K562 (cell line): ENCODE data around the gene EXOC7. TPM values are rescaled to one million over a fixed set of nuclear protein-coding genes. Genes with fewer than 3 reads are reported as not detected.

Source experiments
- ATAC-seq: fragments of 200-7000 bp; cut with Tn5 transposase; 3 replicates; pipeline ENCODE4 v1.9.1; 2020; ENCODE audit warnings: moderate library complexity
- BruUV-seq: library from RNA; stranded (reverse); fragments of 400-500 nt; replicated peaks from 2 replicates; lab custom pipeline; 2021; lab: Mats Ljungman, UMichigan
- CTCF ChIA-PET: fragments of 300-600 bp; formaldehyde crosslinking; extraction: SDS; loops from one replicate; lab custom pipeline; 2021; ENCODE audit warnings: low intra/inter-chr PET ratio; lab: Yijun Ruan, JAX
- POLR2A ChIA-PET: fragments of 300-600, 350-650 bp; sonication (Branson Sonifier 250); formaldehyde crosslinking; extraction: SDS; loops from one replicate; lab custom pipeline; 2021; ENCODE audit warnings: antibody characterized with exemption, inconsistent platforms; lab: Yijun Ruan, JAX
- DNase-seq, 4 experiments: peaks; one replicate each; pipeline versions ENCODE4 v3.0.0 to v3.0.0-alpha.2; 2011 to 2018; ENCODE audit warnings: low spot score in 3 of 4, mixed read lengths in 3 of 4; ENCODE audit errors: extremely low read depth in 1 of 4
- FAIRE-seq: peaks from 2 replicates; lab custom pipeline; 2011; peaks lifted over from hg19 to GRCh38; lab: Jason Lieb, UNC
- H2AFZ ChIP-seq: 2 replicates; pipeline ENCODE4 v1.6.0; 2011; ENCODE audit warnings: low read depth, low read length, control low read depth, inconsistent platforms
- H3K27ac ChIP-seq: fragments of 200-600 bp; 3 replicates; pipeline ENCODE4 v1.8.0; 2011; ENCODE audit warnings: low read depth, mild to moderate bottlenecking, control low read depth, inconsistent platforms, low read length, moderate library complexity, mixed read lengths; ENCODE audit errors: extremely low read depth
- H3K27me3 ChIP-seq, 2 experiments: fragments of 300-600 bp in 1 of 2; 2 replicates in 1 of 2; 3 replicates in 1 of 2; pipeline versions ENCODE4 v1.6.0 to v1.8.0; 2011; ENCODE audit warnings: inconsistent platforms in 2 of 2, low read length in 2 of 2, mild to moderate bottlenecking in 1 of 2, mixed read lengths in 1 of 2, moderate library complexity in 1 of 2; ENCODE audit not compliant: control insufficient read depth in 2 of 2, insufficient read depth in 2 of 2
- H3K36me3 ChIP-seq: fragments of 300-600 bp; 3 replicates; pipeline ENCODE4 v1.8.0; 2011; ENCODE audit warnings: mild to moderate bottlenecking, low read length, inconsistent platforms; ENCODE audit not compliant: control insufficient read depth, insufficient read depth
- H3K4me1 ChIP-seq, 2 experiments: fragments of 200-600 bp in 1 of 2; replicated peaks in 1 of 2; 2 replicates in 1 of 2; 3 replicates in 1 of 2; pipeline versions ENCODE4 v1.5.1 to v1.8.0; 2011; ENCODE audit warnings: inconsistent platforms in 2 of 2, low read length in 2 of 2, mild to moderate bottlenecking in 1 of 2, mixed read lengths in 1 of 2, moderate library complexity in 1 of 2; ENCODE audit not compliant: control insufficient read depth in 2 of 2, insufficient read depth in 2 of 2
- H3K4me2 ChIP-seq: 2 replicates; pipeline ENCODE4 v1.6.1; 2011; ENCODE audit warnings: low read length, control low read depth, inconsistent platforms, mixed read lengths; ENCODE audit not compliant: insufficient read depth
- H3K4me3 ChIP-seq: fragments of 200-600 bp; sonication (generic), shearing (Covaris generic); 2 replicates; pipeline ENCODE4 v1.5.1; 2016; ENCODE audit warnings: control low read depth, inconsistent platforms
- H3K79me2 ChIP-seq: fragments of 200-600 bp; 3 replicates; pipeline ENCODE4 v1.8.0; 2011; ENCODE audit warnings: low read length, inconsistent platforms; ENCODE audit not compliant: control insufficient read depth, insufficient read depth
- H3K9ac ChIP-seq, 2 experiments: 2 replicates each; pipeline versions ENCODE4 v1.6.0 to v1.6.1; 2011; ENCODE audit warnings: low read depth in 2 of 2, low read length in 2 of 2, control low read depth in 1 of 2, inconsistent platforms in 1 of 2, mild to moderate bottlenecking in 1 of 2, mixed read lengths in 1 of 2; ENCODE audit not compliant: insufficient read depth in 1 of 2
- H3K9me1 ChIP-seq: one replicate; pipeline ENCODE4 v1.6.0; 2011; ENCODE audit warnings: inconsistent platforms, mild to moderate bottlenecking, low read length, moderate library complexity; ENCODE audit not compliant: control insufficient read depth, insufficient read depth
- H3K9me3 ChIP-seq: replicated peaks from 2 replicates; pipeline ENCODE4 v1.5.1; 2011; ENCODE audit warnings: low read depth, low read length, inconsistent platforms; ENCODE audit not compliant: control insufficient read depth, insufficient read depth
- H4K20me1 ChIP-seq: replicated peaks from 2 replicates; pipeline ENCODE4 v1.6.1; 2011; ENCODE audit warnings: low read length, inconsistent platforms, mixed read lengths; ENCODE audit not compliant: control insufficient read depth, insufficient read depth
- ARID1B ChIP-seq: fragments of 450-650 bp; IDR thresholded peaks from 2 replicates; pipeline ENCODE4 v1.6.1; 2016; ENCODE audit warnings: antibody characterized with exemption, mild to moderate bottlenecking, inconsistent platforms
- BACH1 ChIP-seq: fragments of 200-800 bp; sonication (Bioruptor generic); IDR thresholded peaks from 2 replicates; pipeline ENCODE4 v1.6.1; 2016; ENCODE audit warnings: missing genetic modification characterization, missing compliant biosample characterization
- CBFA2T2 ChIP-seq: fragments of 450-650 bp; conservative IDR thresholded peaks from 2 replicates; pipeline ENCODE4 v1.6.1; 2017; ENCODE audit warnings: mild to moderate bottlenecking
- CBFB ChIP-seq: sonication (generic); formaldehyde crosslinking; IDR thresholded peaks from 2 replicates; pipeline ENCODE4 v1.4.0; 2020; ENCODE audit warnings: mild to moderate bottlenecking, missing genetic modification reagents
- COPS2 ChIP-seq: fragments of 450-650 bp; conservative IDR thresholded peaks from 2 replicates; pipeline ENCODE4 v1.6.1; 2016; ENCODE audit warnings: mild to moderate bottlenecking, moderate library complexity
- HDAC8 ChIP-seq: fragments of 450-650 bp; IDR thresholded peaks from 2 replicates; pipeline ENCODE4 v1.6.1; 2016; ENCODE audit warnings: mild to moderate bottlenecking, missing genetic modification characterization, moderate library complexity, missing compliant biosample characterization
- JUN ChIP-seq, 2 experiments: sonication (generic) in 1 of 2; formaldehyde crosslinking in 1 of 2; IDR thresholded peaks; 2 replicates each; pipeline versions ENCODE4 v1.6.1 to v1.8.0; 2012 to 2022; ENCODE audit warnings: borderline replicate concordance in 2 of 2, mild to moderate bottlenecking in 2 of 2, improper control_type of control experiment in 1 of 2, low read depth in 1 of 2, low read length in 1 of 2, missing genetic modification reagents in 1 of 2
- MCM2 ChIP-seq: fragments of 450-650 bp; IDR thresholded peaks from 2 replicates; pipeline ENCODE4 v1.6.1; 2017; ENCODE audit warnings: low read depth, mild to moderate bottlenecking
- MYNN ChIP-seq, 2 experiments: sonication (generic); formaldehyde crosslinking in 1 of 2; IDR thresholded peaks; 2 replicates each; pipeline versions ENCODE4 v1.5.0 to v1.6.1; 2016 to 2020; ENCODE audit warnings: antibody characterized with exemption in 1 of 2, missing genetic modification reagents in 1 of 2
- NFE2 ChIP-seq: IDR thresholded peaks from 2 replicates; pipeline ENCODE4 v1.6.1; 2014; ENCODE audit warnings: antibody characterized with exemption, low read depth
- RFX7 ChIP-seq: fragments of 250-450 bp; sonication (Bioruptor Pico); IDR thresholded peaks from 2 replicates; pipeline ENCODE4 v1.5.1; 2021; ENCODE audit warnings: mild to moderate bottlenecking
- STAT5A ChIP-seq: IDR thresholded peaks from 2 replicates; pipeline ENCODE4 v1.6.1; 2012; ENCODE audit warnings: low read length, inconsistent platforms, borderline replicate concordance
- ZBTB1 ChIP-seq: sonication (generic); formaldehyde crosslinking; IDR thresholded peaks from 2 replicates; pipeline ENCODE4 v1.8.1; 2023; ENCODE audit warnings: missing genetic modification reagents, low read depth, mild to moderate bottlenecking, borderline replicate concordance
- ZBTB17 ChIP-seq: fragments of 450-650 bp; formaldehyde crosslinking; IDR thresholded peaks from 2 replicates; pipeline ENCODE4 v1.4.0; 2020; ENCODE audit warnings: mild to moderate bottlenecking
- ZBTB43 ChIP-seq: sonication (generic); formaldehyde crosslinking; IDR thresholded peaks from 2 replicates; pipeline ENCODE4 v1.8.0; 2023; ENCODE audit warnings: mild to moderate bottlenecking, missing genetic modification reagents
- ZHX1 ChIP-seq: fragments of 150-350 bp; conservative IDR thresholded peaks from 2 replicates; pipeline ENCODE4 v1.6.1; 2014; ENCODE audit warnings: low read length
- ZNF133 ChIP-seq: fragments of 250-450 bp; sonication (Bioruptor Pico); IDR thresholded peaks from 2 replicates; pipeline ENCODE4 v1.4.0; 2020; ENCODE audit warnings: mild to moderate bottlenecking
- WGBS: fragments of 100-300 bp; shearing (Covaris generic); methylation state at CpG from one replicate; pipeline ENCODE4 v1.1.6; 2016; ENCODE audit warnings: low coverage, mixed read lengths; ENCODE audit not compliant: insufficient coverage; ENCODE audit errors: missing lambda C conversion rate; 5-methylcytosine and 5-hydroxymethylcytosine counted together
- in situ Hi-C: fragments of 300-500 bp; cut with MboI; formaldehyde crosslinking; loops from 4 replicates; pipeline ENCODE4 v1.15.0; 2018; ENCODE audit warnings: inconsistent platforms, mixed read lengths
- intact Hi-C: fragments of 100-400 bp; cut with micrococcal nuclease; formaldehyde crosslinking; loops from 2 replicates; pipeline ENCODE4 v1.14.2; 2022
- polyA plus RNA-seq, 8 experiments: library from polyadenylated mRNA; depleted of rRNA in 4 of 8; stranded (reverse) in 5 of 8; unstranded in 3 of 8; fragments of >200 nt; fragmentation: Nextera tagmentation in 2 of 8; fragmentation: Illumina TruSeq in 1 of 8; extraction: Ambion mirVana in 2 of 8; extraction: Trizol in 1 of 8; gene quantifications; 2 replicates each; pipeline versions ENCODE4 v1.2.1 to v1.2.3, GENCODE V29; 2011 to 2014; ENCODE audit warnings: inconsistent platforms in 1 of 8, missing spikeins in 1 of 8
- total RNA-seq, 7 experiments: library from RNA; depleted of rRNA in 6 of 7; stranded (reverse); fragments of >200 nt in 6 of 7; fragmentation: Illumina TruSeq in 2 of 7; extraction: Trizol in 2 of 7; gene quantifications; 2 replicates each; pipeline versions ENCODE4 v1.2.1 to v1.2.3, GENCODE V29; 2011 to 2021; ENCODE audit warnings: low replicate concordance in 1 of 7

The EXOC7 gene
- total and polyA plus RNA-seq, 9 of the 15 experiments (the other 6 are each of a cell fraction or from before 2014, with no cell fraction given), result 18.6 to 57.0 (median 35.0) TPM

GRCh38 chr17:76054112-76054476, 49.5 kb downstream of the EXOC7 start (continued):
- TF ChIP-seq CBFA2T2, result no peak
- no peak for TF ChIP-seq BACH1 (tag)

GRCh38 chr17:76053246-76054111, 50.1 kb downstream of the EXOC7 start:
- FAIRE-seq (peak; percentile 83), DNase-seq (peak in 2 of 4 experiments; percentile 57 to 62), ATAC-seq (peak; percentile 82)
- no peaks in the 10 kb centered on the region for H3K27me3 ChIP-seq
- no TSS peak for BruUV-seq
- 71% methylated on average over 17 of the region's 17 CpGs for WGBS
- H3K4me3 ChIP-seq, result no peak overlapping the region
- ChIA-PET CTCF (interaction anchor here (0.5 kb wide), 1 partner anchor 58 kb away, joined by 6 read pairs; no protein-coding TSS in a partner anchor), POLR2A (interaction anchor here (0.5 to 2.3 kb wide), 10 partner anchors 10 to 234 kb away, joined by 3 to 12 read pairs (median 3); partner anchors contain the start of gene SRP68)
- H3K27ac ChIP-seq, result peak overlapping the region; percentile 71
- no peaks in the 10 kb centered on the region for H3K9me1 ChIP-seq
- H2AFZ ChIP-seq, result no peak overlapping the region
- in situ Hi-C loops (no loop called here), intact Hi-C loops (no loop called here)
- H3K36me3 ChIP-seq, result peaks cover 83% of the 10 kb centered on the region
- H3K79me2 ChIP-seq, result peaks cover 11% of the 10 kb centered on the region; the same call in 2 of the 3 replicates
- H4K20me1 ChIP-seq, result no peaks in the 10 kb centered on the region
- no peaks in the 10 kb centered on the region for H3K9me3 ChIP-seq
- H3K4me1 ChIP-seq, result peaks cover 5 to 9% of the 10 kb centered on the region in 2 experiments; a peak in 3 of 5 replicates
- no peak overlapping the region for H3K9ac ChIP-seq
- H3K4me2 ChIP-seq, result peak overlapping the region; percentile 3; the same call in 1 of the 2 replicates
- TF ChIP-seq MCM2 (no peak), HDAC8 (tag) (no peak), JUN (IDR thresholded peaks at IDR 0.05; ENCODE audit: borderline replicate concordance, low read depth, low read length) (peak; percentile 26; the same call in 1 of the 2 replicates), JUN (CRISPR knock-in tag; IDR thresholded peaks at IDR 0.05; ENCODE audit: borderline replicate concordance) (no peak), COPS2 (no peak), ZHX1 (no peak), STAT5A (no peak), NFE2 (peak; percentile 41; the same call in 1 of the 2 replicates), ZBTB17 (CRISPR knock-in tag) (no peak), ZNF133 (no peak), MYNN (IDR thresholded peaks at IDR 0.05) (no peak), MYNN (CRISPR knock-in tag; IDR thresholded peaks at IDR 0.05) (no peak), ZBTB1 (no peak), RFX7 (no peak), ZBTB43 (CRISPR knock-in tag) (no peak), CBFB (CRISPR knock-in tag) (no peak), ARID1B (peak; percentile 8; the same call in 1 of the 2 replicates)
